Transverse colon (tissue), 4 donors: ENCODE measurements around the gene CAD.

Experiments used
- CTCF ChIP-seq, 5 experiments: fragments of 200-600 bp in 3 of 5; fragments of 450-650 bp in 2 of 5; sonication (generic) in 3 of 5; IDR thresholded peaks; 1 replicate in 2 of 5; 2 replicates in 3 of 5; pipeline ENCODE4 v1.5.1; 2016 to 2017; ENCODE audit warnings: antibody characterized with exemption in 5 of 5, inconsistent platforms in 3 of 5, mild to moderate bottlenecking in 2 of 5, moderate library complexity in 1 of 5
- EP300 ChIP-seq: sonication (generic); formaldehyde crosslinking; IDR thresholded peaks from one replicate; pipeline ENCODE4 v1.6.1; 2017; ENCODE audit warnings: antibody characterized with exemption, low read depth
- POLR2A ChIP-seq: fragments of 450-650 bp; IDR thresholded peaks from one replicate; pipeline ENCODE4 v1.6.1; 2016; ENCODE audit warnings: antibody characterized with exemption, mild to moderate bottlenecking, moderate library complexity
- POLR2AphosphoS5 ChIP-seq, 3 donors: sonication (generic); formaldehyde crosslinking; IDR thresholded peaks; one replicate each; pipeline ENCODE4 v1.6.1; 2016; ENCODE audit warnings: antibody characterized with exemption in 3 of 3

GRCh38 chr2:27281855-27282559, 64.8 kb downstream of the CAD start, which contains the start of gene TRIM54:
- no peak for TF ChIP-seq CTCF (IDR thresholded peaks at IDR 0.05)
- no peak for TF ChIP-seq POLR2A
- TF ChIP-seq EP300: no peak
- no peak for TF ChIP-seq POLR2AphosphoS5 (IDR thresholded peaks at IDR 0.05)
